ENCODE data around the gene BAG5. TPM values are rescaled to one million over a fixed set of nuclear protein-coding genes. Genes with fewer than 3 reads are reported as not detected.

The BAG5 gene
- total RNA-seq: 29.0 and 30.3 TPM in 2 replicates

DNA sequence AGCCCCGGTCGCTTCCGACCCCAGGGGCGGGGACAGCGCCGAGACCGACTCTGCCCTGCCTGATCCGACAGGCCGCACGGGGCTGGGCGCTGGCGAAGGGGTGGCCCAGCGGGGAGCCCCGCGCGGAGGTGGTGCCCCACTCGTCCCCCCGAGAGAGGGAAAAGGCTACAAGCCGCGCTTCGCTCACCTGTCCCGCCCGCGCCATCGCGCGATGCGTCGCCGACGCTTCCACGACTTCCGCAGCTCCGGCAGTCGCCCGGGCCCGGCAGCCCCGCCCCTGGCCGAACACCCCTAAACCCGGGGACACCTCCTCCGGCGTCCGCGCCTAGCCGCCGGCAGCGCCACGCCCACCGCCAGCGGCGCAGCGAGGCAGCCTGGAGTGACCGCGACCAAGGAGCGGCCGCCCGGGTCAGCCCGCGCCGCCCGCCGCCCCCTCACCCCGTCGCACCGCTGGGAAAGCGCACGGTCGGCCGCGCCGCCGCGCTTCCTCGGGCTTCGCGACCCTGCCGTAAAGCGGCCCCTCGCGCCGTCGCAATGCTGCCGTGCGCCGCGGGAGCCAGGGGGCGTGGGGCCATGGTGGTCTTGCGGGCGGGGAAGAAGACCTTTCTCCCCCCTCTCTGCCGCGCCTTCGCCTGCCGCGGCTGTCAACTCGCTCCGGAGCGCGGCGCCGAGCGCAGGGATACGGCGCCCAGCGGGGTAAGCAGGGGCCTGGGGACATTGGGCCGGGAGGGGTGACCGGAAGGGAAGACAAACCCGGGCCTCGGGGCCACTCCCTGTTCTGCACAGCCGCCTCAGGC lies at the start of gene BAG5, which contains the start of gene COA8:
Gene BAG5, minus strand, starts transcription at position 229 of the 797 bp plus-strand sequence. CDS start 1,493 bp downstream, outside the sequence.
Gene COA8, plus strand, starts transcription at position 532 of the 797 bp plus-strand sequence. Its CDS starts 42 bp downstream, at position 574.

DNA sequence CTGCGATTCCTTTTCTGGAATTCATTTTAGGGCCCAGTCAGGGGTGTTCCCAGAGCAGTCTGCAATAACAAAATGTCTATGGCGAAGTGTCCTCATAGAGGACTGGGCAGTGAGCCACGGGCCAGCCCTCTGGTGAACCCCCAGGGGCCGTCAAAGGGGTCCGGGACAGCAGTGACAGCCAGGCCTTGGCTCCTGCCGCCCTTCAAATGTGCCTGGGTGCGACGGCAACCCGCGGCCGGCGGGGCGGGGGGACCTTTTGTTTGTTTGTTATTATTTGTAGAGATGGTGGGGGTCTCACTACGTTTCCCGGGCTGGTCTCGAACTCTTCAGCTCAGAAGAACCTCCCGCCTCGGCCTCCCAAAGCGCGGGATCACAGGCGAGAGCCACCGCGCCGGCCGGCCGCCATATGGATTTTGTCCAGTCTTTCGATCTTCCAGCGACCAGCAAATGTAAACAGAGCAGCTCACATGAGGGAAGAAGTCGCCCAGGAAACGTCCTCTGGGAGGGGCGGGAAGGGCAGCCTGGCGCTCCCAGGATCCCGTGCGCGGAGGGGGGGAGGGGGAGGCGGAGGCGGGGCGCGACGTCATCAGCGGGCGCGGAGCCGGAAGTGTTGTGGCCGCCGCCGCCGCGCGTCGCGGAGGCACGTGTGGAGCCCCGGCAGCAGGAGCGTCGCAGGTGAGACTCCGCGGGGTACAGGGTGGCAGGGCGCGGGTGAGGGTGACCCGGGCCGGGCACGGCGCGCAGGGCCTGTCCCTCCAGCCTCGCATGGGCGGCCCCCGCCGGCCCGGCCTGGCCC lies 33.7 kb downstream of the BAG5 start, which contains the start of gene TRMT61A:
Gene TRMT61A, plus strand, starts transcription at position 610 of the 796 bp plus-strand sequence. CDS start 783 bp downstream, outside the sequence.

DNA sequence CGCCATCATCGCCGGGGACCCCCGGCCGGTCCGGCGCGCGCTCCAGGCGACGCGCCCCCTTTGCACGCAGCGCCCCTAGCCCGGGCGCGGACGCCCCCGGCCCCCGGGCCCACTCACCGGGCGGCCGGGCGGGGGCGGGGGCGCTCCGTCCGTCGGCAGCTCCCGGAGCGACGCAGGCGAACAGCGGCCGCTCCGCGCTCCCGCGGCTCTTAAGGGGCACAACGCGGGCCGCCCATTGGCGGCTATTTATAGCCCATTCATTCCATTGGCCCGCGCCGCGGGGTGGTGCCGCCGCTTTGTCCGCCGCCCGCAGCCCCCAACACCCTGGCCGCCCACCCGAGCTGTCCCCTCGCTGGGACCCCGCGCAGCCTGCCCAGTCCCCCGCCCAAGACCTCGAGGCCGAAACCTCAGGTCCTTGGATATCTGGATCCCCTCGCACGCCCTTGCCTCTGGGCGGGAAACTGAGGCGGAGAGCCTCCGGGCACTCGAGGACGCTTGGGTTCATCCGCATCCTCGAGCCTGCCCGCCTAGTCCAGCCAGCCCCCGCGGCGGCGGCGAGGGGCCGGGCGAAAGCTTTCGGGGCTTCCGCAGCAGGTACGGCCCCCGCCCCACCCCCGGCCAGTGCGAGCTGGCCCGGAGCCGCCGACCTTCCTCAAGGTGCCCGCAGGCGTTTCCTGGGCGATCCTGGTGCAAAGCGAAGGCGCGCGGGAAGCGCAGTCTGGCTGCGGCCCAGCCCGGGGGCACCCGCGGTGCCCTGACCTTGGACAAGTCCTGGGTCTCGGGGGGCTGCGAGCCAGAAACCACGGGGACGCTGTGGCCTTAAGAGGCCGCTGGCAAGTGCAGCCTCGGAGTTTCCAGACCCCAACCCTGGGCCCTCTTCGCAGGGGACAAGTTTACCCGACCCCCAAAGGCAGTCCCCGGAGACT lies 39.5 kb downstream of the BAG5 start, which contains the start of gene CKB:
Gene CKB, minus strand, starts transcription at position 182 of the 926 bp plus-strand sequence. CDS start 337 bp downstream, outside the sequence.

Other genes with a start within 250 kb of the BAG5 start
- 155 and 230 TPM in 2 replicates for gene EIF5, start 228.4 kb downstream of the BAG5 start, total RNA-seq
- gene MARK3, start 177.2 kb downstream of the BAG5 start, total RNA-seq: 91.6 and 105 TPM in 2 replicates
- 24.9 and 36.6 TPM in 2 replicates for gene CKB, start 39.8 kb downstream of the BAG5 start, total RNA-seq
- 10.7 and 14.1 TPM in 2 replicates for gene TRMT61A, start 33.5 kb downstream of the BAG5 start, total RNA-seq
- 16.4 and 18.0 TPM in 2 replicates for gene COA8, start 303 bp upstream of the BAG5 start, total RNA-seq
- gene KLC1, start 66.6 kb upstream of the BAG5 start, total RNA-seq: 230 and 244 TPM in 2 replicates
- 9.7 and 27.7 TPM in 2 replicates for gene XRCC3, start 152.8 kb upstream of the BAG5 start, total RNA-seq
- 54.9 and 76.5 TPM in 2 replicates for gene ZFYVE21, start 153.2 kb upstream of the BAG5 start, total RNA-seq